Testis (tissue), 2 donors: Measurements from ENCODE around the gene SYNDIG1.

ENCODE experiments used
- POLR2A ChIP-seq: fragments of 450-650 bp; IDR thresholded peaks from one replicate; pipeline ENCODE4 v1.6.1; 2017; ENCODE audit warnings: antibody characterized with exemption, mild to moderate bottlenecking, moderate library complexity
- TF ChIP-seq, protein P1 (sequence below), 3 experiments: fragments of 450-650 bp in 2 of 3; fragments of 200-600 bp in 1 of 3; sonication (generic) in 1 of 3; IDR thresholded peaks; one replicate each; pipeline ENCODE4 v1.5.1; 2016 to 2019; ENCODE audit warnings: antibody characterized with exemption in 3 of 3, mild to moderate bottlenecking in 2 of 3, moderate library complexity in 1 of 3

DNA sequence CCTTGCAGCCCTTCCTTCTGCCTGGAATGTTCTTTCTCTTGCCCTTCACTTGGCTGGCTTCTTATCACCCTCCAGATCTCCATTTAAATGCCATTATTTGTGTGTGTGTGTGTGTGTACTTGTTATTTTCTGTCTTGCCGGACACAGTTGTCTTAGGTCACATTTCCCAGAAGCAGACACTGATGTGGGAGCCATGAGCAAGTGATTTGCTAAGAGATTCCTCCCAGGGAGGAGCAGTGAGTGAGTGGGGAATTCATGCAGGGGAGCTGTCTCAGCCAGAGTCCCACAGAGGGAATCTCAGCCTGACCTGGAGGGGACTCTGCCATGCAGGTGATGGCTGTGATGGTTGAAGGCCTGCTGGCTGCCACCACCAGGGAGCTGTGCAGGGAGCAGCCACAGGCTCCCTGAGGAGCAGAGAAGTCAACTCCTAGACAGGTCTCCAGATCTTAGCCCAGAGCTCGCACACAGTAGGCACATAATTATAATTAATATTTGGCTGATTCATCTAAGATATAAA lies 96.5 kb downstream of the SYNDIG1 start:
- TF ChIP-seq, protein P1, sequence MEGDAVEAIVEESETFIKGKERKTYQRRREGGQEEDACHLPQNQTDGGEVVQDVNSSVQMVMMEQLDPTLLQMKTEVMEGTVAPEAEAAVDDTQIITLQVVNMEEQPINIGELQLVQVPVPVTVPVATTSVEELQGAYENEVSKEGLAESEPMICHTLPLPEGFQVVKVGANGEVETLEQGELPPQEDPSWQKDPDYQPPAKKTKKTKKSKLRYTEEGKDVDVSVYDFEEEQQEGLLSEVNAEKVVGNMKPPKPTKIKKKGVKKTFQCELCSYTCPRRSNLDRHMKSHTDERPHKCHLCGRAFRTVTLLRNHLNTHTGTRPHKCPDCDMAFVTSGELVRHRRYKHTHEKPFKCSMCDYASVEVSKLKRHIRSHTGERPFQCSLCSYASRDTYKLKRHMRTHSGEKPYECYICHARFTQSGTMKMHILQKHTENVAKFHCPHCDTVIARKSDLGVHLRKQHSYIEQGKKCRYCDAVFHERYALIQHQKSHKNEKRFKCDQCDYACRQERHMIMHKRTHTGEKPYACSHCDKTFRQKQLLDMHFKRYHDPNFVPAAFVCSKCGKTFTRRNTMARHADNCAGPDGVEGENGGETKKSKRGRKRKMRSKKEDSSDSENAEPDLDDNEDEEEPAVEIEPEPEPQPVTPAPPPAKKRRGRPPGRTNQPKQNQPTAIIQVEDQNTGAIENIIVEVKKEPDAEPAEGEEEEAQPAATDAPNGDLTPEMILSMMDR (IDR thresholded peaks at IDR 0.05), result no peak
- TF ChIP-seq POLR2A, result no peak
